HCT116 (cell line): ENCODE data around the gene ENTR1. TPM values are rescaled to one million over a fixed set of nuclear protein-coding genes. Genes with fewer than 3 reads are reported as not detected.

Experiments used
- ATAC-seq: fragments of 200-7000 bp; cut with Tn5 transposase; 2 replicates; pipeline ENCODE4 v1.9.1; 2020; ENCODE audit warnings: mild to moderate bottlenecking, moderate library complexity
- BruUV-seq: library from RNA; stranded (reverse); fragments of 400-500 nt; replicated peaks from 2 replicates; lab custom pipeline; 2021; lab: Mats Ljungman, UMichigan
- CTCF ChIA-PET: fragments of 300-600 bp; sonication (Branson Sonifier 250); formaldehyde crosslinking; loops from one replicate; lab custom pipeline; 2021; ENCODE audit warnings: antibody characterized with exemption; lab: Charles Lee
- POLR2A ChIA-PET: fragments of 300-600, 350-600 bp; sonication (Branson Sonifier 250); formaldehyde crosslinking; loops from one replicate; lab custom pipeline; 2021; ENCODE audit warnings: antibody characterized with exemption; lab: Charles Lee
- RAD21 ChIA-PET, 2 experiments: fragments of 300-600 bp; sonication (Branson Sonifier 250); formaldehyde crosslinking; loops; one replicate each; lab custom pipeline; 2023; ENCODE audit warnings: low total read pairs in 2 of 2; ENCODE audit not compliant: uncharacterized antibody in 2 of 2, unreplicated experiment in 2 of 2, low non-redundant PET in 1 of 2; lab: Charles Lee
- DNase-seq: peaks from one replicate; pipeline ENCODE4 v3.0.0-alpha.2; 2010; ENCODE audit warnings: low read depth, low spot score
- H2AFZ ChIP-seq: fragments of 200-600 bp; shearing (Covaris generic), sonication (generic); 2 replicates; pipeline ENCODE4 v1.6.1; 2017; ENCODE audit warnings: low read depth, mixed run types, mixed read lengths, antibody characterized with exemption, low read length; ENCODE audit not compliant: poor library complexity, severe bottlenecking
- H3K27ac ChIP-seq: 2 replicates; pipeline ENCODE4 v1.5.1; 2012; ENCODE audit warnings: low read depth, low read length
- H3K27me3 ChIP-seq: fragments of 200-600 bp; sonication (generic); 2 replicates; pipeline ENCODE4 v1.6.1; 2016; ENCODE audit warnings: mixed run types, low read length, mixed read lengths; ENCODE audit not compliant: insufficient read depth
- H3K36me3 ChIP-seq, 2 experiments: fragments of 200-500 bp in 1 of 2; fragments of 200-600 bp in 1 of 2; sonication (Bioruptor generic) in 1 of 2; sonication (generic) in 1 of 2; 2 replicates each; pipeline versions ENCODE4 v1.5.1 to v1.6.1; 2014 to 2016; ENCODE audit warnings: low read length in 2 of 2, inconsistent platforms in 1 of 2, mixed read lengths in 1 of 2, mixed run types in 1 of 2; ENCODE audit not compliant: insufficient read depth in 2 of 2, control insufficient read depth in 1 of 2
- H3K4me1 ChIP-seq, 2 experiments: fragments of 200-600 bp in 1 of 2; sonication (generic) in 1 of 2; 2 replicates each; pipeline versions ENCODE4 v1.5.1 to v1.6.1; 2012 to 2017; ENCODE audit warnings: low read length in 2 of 2, inconsistent platforms in 1 of 2, mild to moderate bottlenecking in 1 of 2, mixed read lengths in 1 of 2, mixed run types in 1 of 2, moderate library complexity in 1 of 2; ENCODE audit not compliant: insufficient read depth in 2 of 2, control insufficient read depth in 1 of 2
- H3K4me2 ChIP-seq: fragments of 200-600 bp; sonication (generic); 2 replicates; pipeline ENCODE4 v1.6.1; 2017; ENCODE audit warnings: mixed run types, low read length, mixed read lengths
- H3K4me3 ChIP-seq, 2 experiments: fragments of 200-600 bp in 1 of 2; sonication (generic) in 1 of 2; replicated peaks in 1 of 2; 2 replicates each; pipeline ENCODE4 v1.5.1; 2011 to 2016; ENCODE audit warnings: low read length in 2 of 2, control low read depth in 1 of 2, low read depth in 1 of 2, mild to moderate bottlenecking in 1 of 2, mixed read lengths in 1 of 2, mixed run types in 1 of 2
- H3K79me2 ChIP-seq: fragments of 200-600 bp; sonication (generic); 2 replicates; pipeline ENCODE4 v1.6.1; 2017; ENCODE audit warnings: mild to moderate bottlenecking, mixed run types, low read length, moderate library complexity, mixed read lengths; ENCODE audit not compliant: insufficient read depth
- H3K9ac ChIP-seq: fragments of 200-600 bp; sonication (generic); 2 replicates; pipeline ENCODE4 v1.6.1; 2016; ENCODE audit warnings: low read length, mixed read lengths
- H3K9me2 ChIP-seq: fragments of 200-600 bp; sonication (generic), shearing (Covaris generic); 2 replicates; pipeline ENCODE4 v1.6.1; 2017; ENCODE audit warnings: mixed run types, mild to moderate bottlenecking, moderate library complexity; ENCODE audit not compliant: insufficient read depth
- H3K9me3 ChIP-seq, 2 experiments: fragments of 200-500 bp in 1 of 2; fragments of 200-600 bp in 1 of 2; sonication (Bioruptor generic) in 1 of 2; sonication (generic) in 1 of 2; 2 replicates each; pipeline ENCODE4 v1.6.1; 2014 to 2017; ENCODE audit warnings: low read length in 2 of 2, mixed read lengths in 2 of 2, inconsistent platforms in 1 of 2, low read depth in 1 of 2, mild to moderate bottlenecking in 1 of 2, mixed run types in 1 of 2, moderate library complexity in 1 of 2; ENCODE audit not compliant: control insufficient read depth in 1 of 2, insufficient read depth in 1 of 2
- H4K20me1 ChIP-seq: fragments of 200-600 bp; sonication (generic), shearing (Covaris generic); 2 replicates; pipeline ENCODE4 v1.6.1; 2017; ENCODE audit warnings: mixed run types, mild to moderate bottlenecking, moderate library complexity; ENCODE audit not compliant: insufficient read depth
- CBX3 ChIP-seq: IDR thresholded peaks from 2 replicates; pipeline ENCODE4 v1.6.1; 2012; ENCODE audit warnings: low read depth
- ELF1 ChIP-seq: IDR thresholded peaks from 2 replicates; pipeline ENCODE4 v1.6.1; 2012; ENCODE audit warnings: low read depth, borderline replicate concordance
- EZH2 ChIP-seq: fragments of 200-600 bp; sonication (generic); IDR thresholded peaks from 2 replicates; pipeline ENCODE4 v1.6.1; 2017; ENCODE audit warnings: antibody characterized with exemption, mixed run types
- POLR2AphosphoS5 ChIP-seq: IDR thresholded peaks from 2 replicates; pipeline ENCODE4 v1.6.1; 2011; ENCODE audit warnings: mild to moderate bottlenecking, low read depth, low read length, moderate library complexity
- RAD21 ChIP-seq: IDR thresholded peaks from 2 replicates; pipeline ENCODE4 v1.6.1; 2012; ENCODE audit warnings: low read depth, mild to moderate bottlenecking
- SIN3A ChIP-seq: IDR thresholded peaks from 2 replicates; pipeline ENCODE4 v1.6.1; 2012; ENCODE audit warnings: low read depth
- SP1 ChIP-seq: IDR thresholded peaks from 2 replicates; pipeline ENCODE4 v1.6.1; 2012; ENCODE audit warnings: low read depth
- TCF7L2 ChIP-seq: IDR thresholded peaks from 2 replicates; pipeline ENCODE4 v1.7.0; 2011; ENCODE audit warnings: borderline replicate concordance, inconsistent platforms; ENCODE audit not compliant: insufficient read depth, insufficient read length; ENCODE audit errors: extremely low read depth
- YY1 ChIP-seq: IDR thresholded peaks from 2 replicates; pipeline ENCODE4 v1.6.1; 2011; ENCODE audit warnings: low read length, low read depth, moderate library complexity, mild to moderate bottlenecking; ENCODE audit not compliant: insufficient replicate concordance; ENCODE audit errors: extremely low read depth
- intact Hi-C: fragments of 100-400 bp; cut with micrococcal nuclease; formaldehyde crosslinking; loops from 2 replicates; pipeline ENCODE4 v1.10.0; 2022
- total RNA-seq: library from RNA; stranded (reverse); gene quantifications from one replicate; pipeline ENCODE4 v1.2.1, GENCODE V29; 2021; ENCODE audit not compliant: unreplicated experiment
- TF ChIP-seq, protein P1 (sequence below): IDR thresholded peaks from 2 replicates; pipeline ENCODE4 v1.6.1; 2012
- TF ChIP-seq, protein P2 (sequence below): IDR thresholded peaks from 2 replicates; pipeline ENCODE4 v1.6.1; 2012
- TF ChIP-seq, protein P3 (sequence below), 3 experiments: fragments of 200-600 bp in 1 of 3; sonication (generic) in 1 of 3; IDR thresholded peaks in 2 of 3; conservative IDR thresholded peaks in 1 of 3; 2 replicates each; pipeline ENCODE4 v1.5.1; 2012 to 2017; ENCODE audit warnings: low read depth in 2 of 3, low read length in 2 of 3, antibody characterized with exemption in 1 of 3, borderline replicate concordance in 1 of 3, control low read depth in 1 of 3, mild to moderate bottlenecking in 1 of 3, mixed read lengths in 1 of 3, mixed run types in 1 of 3, moderate library complexity in 1 of 3; ENCODE audit not compliant: insufficient read depth in 1 of 3
- TF ChIP-seq, protein P4 (sequence below): IDR thresholded peaks from 2 replicates; pipeline ENCODE4 v1.6.1; 2012; ENCODE audit warnings: low read depth

ENTR1 gene
- total RNA-seq, 1 experiment from 2014 or later = 119 TPM

DNA sequence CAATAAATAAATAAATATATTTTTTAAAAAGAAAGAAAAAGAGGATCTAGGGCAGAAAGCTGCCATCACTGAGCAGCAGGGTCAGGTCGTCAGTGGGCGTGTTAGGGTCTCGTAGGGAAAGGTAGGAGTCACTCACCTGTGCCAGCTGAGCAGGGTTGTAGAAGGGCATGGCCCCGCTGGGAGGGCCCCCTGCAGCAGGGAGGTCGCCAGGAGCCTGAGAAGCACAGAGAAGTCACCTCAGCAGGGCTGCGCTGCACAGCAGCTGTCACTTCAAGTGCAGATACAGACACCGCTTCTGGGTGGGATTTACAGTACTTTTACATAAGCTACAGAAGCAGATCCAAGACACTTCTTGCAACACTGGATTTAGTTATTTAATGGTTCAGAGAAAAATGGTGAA is 33.3 kb upstream of the ENTR1 start:
- ChIA-PET POLR2A (no interaction called here), RAD21 (no interaction called here), CTCF (interaction anchor here (1.5 kb wide), 1 partner anchor 41 kb away, joined by 3 read pairs; no protein-coding TSS in a partner anchor)
- TF ChIP-seq TCF7L2 (no peak), EZH2 (no peak), SP1 (no peak), RAD21 (no peak)
- TF ChIP-seq, protein P1, sequence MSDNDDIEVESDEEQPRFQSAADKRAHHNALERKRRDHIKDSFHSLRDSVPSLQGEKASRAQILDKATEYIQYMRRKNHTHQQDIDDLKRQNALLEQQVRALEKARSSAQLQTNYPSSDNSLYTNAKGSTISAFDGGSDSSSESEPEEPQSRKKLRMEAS = no peak
- TF ChIP-seq, protein P2, sequence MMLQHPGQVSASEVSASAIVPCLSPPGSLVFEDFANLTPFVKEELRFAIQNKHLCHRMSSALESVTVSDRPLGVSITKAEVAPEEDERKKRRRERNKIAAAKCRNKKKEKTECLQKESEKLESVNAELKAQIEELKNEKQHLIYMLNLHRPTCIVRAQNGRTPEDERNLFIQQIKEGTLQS = no peak
- Histone ChIP-seq H3K79me2 (peaks cover 6% of the 10 kb centered on the region), H3K9me2 (no peaks in the 10 kb centered on the region), H3K36me3 (peaks cover 24 to 44% of the 10 kb centered on the region in 2 experiments), H3K27ac (no peak overlapping the region), H2AFZ (no peak overlapping the region), H3K4me2 (no peak overlapping the region), H3K9ac (no peak overlapping the region), H4K20me1 (no peaks in the 10 kb centered on the region), H3K4me1 (peaks cover under 1 to 8% of the 10 kb centered on the region in 2 experiments), H3K27me3 (no peaks in the 10 kb centered on the region), H3K4me3 (no peak overlapping the region), H3K9me3 (no peaks in the 10 kb centered on the region)
- ATAC-seq = no peak
- intact Hi-C loops = no loop called here
- DNase-seq = no peak
- BruUV-seq = no TSS peak

DNA sequence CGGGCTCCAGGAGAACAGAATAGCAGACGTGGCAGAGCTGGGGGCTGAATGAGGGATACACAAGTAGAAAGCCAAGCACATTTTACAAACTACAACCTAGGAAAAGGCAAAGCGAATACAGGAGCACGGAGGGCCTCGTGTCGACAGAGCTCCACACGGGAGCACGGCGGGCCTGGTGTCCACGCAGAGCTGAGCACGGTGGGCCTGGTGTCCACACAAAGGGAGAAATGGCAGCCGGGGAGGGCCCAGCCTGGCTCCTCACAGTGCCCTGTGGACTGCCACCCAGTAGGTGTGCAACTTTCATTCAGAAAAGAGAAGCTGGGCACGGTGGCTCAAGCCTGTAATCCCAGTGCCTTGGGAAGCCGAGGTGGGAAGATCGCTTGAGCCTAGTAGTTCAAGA is 32.7 kb upstream of the ENTR1 start:
- no peaks in the 10 kb centered on the region for H3K27me3 ChIP-seq
- peaks cover 7 to 14% of the 10 kb centered on the region in 2 experiments for H3K4me1 ChIP-seq
- DNase-seq (no peak), ATAC-seq (no peak)
- no peak overlapping the region for H3K4me2 ChIP-seq
- H3K36me3 ChIP-seq = peaks cover 24 to 43% of the 10 kb centered on the region in 2 experiments
- no peak overlapping the region for H3K9ac ChIP-seq
- H3K27ac ChIP-seq = no peak overlapping the region
- CTCF ChIA-PET = interaction anchor here (1.5 kb wide), 1 partner anchor 41 kb away, joined by 3 read pairs; no protein-coding TSS in a partner anchor
- no peaks in the 10 kb centered on the region for H3K9me2 ChIP-seq
- no peaks in the 10 kb centered on the region for H3K9me3 ChIP-seq
- H3K4me3 ChIP-seq = no peak overlapping the region
- no peak overlapping the region for H2AFZ ChIP-seq
- RAD21 ChIA-PET = no interaction called here
- H4K20me1 ChIP-seq = no peaks in the 10 kb centered on the region
- intact Hi-C loops = no loop called here
- no TSS peak for BruUV-seq
- H3K79me2 ChIP-seq = peaks cover 12% of the 10 kb centered on the region
- POLR2A ChIA-PET = no interaction called here
- TF ChIP-seq SIN3A = no peak
- TF ChIP-seq POLR2AphosphoS5 = no peak
- TF ChIP-seq SP1 = no peak
- TF ChIP-seq, protein P3, sequence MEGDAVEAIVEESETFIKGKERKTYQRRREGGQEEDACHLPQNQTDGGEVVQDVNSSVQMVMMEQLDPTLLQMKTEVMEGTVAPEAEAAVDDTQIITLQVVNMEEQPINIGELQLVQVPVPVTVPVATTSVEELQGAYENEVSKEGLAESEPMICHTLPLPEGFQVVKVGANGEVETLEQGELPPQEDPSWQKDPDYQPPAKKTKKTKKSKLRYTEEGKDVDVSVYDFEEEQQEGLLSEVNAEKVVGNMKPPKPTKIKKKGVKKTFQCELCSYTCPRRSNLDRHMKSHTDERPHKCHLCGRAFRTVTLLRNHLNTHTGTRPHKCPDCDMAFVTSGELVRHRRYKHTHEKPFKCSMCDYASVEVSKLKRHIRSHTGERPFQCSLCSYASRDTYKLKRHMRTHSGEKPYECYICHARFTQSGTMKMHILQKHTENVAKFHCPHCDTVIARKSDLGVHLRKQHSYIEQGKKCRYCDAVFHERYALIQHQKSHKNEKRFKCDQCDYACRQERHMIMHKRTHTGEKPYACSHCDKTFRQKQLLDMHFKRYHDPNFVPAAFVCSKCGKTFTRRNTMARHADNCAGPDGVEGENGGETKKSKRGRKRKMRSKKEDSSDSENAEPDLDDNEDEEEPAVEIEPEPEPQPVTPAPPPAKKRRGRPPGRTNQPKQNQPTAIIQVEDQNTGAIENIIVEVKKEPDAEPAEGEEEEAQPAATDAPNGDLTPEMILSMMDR (IDR thresholded peaks at IDR 0.05 in 2 of 3, conservative IDR thresholded peaks at IDR 0.05 in 1 of 3; ENCODE audit: borderline replicate concordance in 1 of 3, insufficient read depth in 1 of 3, low read depth in 2 of 3, low read length in 2 of 3) = no peak
- TF ChIP-seq, protein P4, sequence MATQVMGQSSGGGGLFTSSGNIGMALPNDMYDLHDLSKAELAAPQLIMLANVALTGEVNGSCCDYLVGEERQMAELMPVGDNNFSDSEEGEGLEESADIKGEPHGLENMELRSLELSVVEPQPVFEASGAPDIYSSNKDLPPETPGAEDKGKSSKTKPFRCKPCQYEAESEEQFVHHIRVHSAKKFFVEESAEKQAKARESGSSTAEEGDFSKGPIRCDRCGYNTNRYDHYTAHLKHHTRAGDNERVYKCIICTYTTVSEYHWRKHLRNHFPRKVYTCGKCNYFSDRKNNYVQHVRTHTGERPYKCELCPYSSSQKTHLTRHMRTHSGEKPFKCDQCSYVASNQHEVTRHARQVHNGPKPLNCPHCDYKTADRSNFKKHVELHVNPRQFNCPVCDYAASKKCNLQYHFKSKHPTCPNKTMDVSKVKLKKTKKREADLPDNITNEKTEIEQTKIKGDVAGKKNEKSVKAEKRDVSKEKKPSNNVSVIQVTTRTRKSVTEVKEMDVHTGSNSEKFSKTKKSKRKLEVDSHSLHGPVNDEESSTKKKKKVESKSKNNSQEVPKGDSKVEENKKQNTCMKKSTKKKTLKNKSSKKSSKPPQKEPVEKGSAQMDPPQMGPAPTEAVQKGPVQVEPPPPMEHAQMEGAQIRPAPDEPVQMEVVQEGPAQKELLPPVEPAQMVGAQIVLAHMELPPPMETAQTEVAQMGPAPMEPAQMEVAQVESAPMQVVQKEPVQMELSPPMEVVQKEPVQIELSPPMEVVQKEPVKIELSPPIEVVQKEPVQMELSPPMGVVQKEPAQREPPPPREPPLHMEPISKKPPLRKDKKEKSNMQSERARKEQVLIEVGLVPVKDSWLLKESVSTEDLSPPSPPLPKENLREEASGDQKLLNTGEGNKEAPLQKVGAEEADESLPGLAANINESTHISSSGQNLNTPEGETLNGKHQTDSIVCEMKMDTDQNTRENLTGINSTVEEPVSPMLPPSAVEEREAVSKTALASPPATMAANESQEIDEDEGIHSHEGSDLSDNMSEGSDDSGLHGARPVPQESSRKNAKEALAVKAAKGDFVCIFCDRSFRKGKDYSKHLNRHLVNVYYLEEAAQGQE = no peak
- TF ChIP-seq YY1 = no peak
- no peak for TF ChIP-seq ELF1
- TF ChIP-seq CBX3 = no peak
